ENCODE data around the gene SORD. TPM values are rescaled to one million over a fixed set of nuclear protein-coding genes. Genes with fewer than 3 reads are reported as not detected.
"Not testable (repeated sequence)": the region's sequence is repeated elsewhere in the genome, so short reads cannot be mapped to it uniquely, and the experiment has no call there.

SORD gene
- polyA plus RNA-seq, 4 donors = 13.4 to 78.2 (median 26.6) TPM

GRCh38 chr15:45040396-45040795 is 17.4 kb downstream of the SORD start:
- not testable (repeated sequence) for H3K27ac ChIP-seq (ENCODE audit: low read depth in 1 of 3, low read length in 2 of 3); H3K9me3 ChIP-seq (ENCODE audit: control insufficient read depth in 2 of 2, insufficient read depth in 1 of 2, low read depth in 1 of 2, low read length in 1 of 2); H3K4me3 ChIP-seq (ENCODE audit: low read depth in 1 of 3, low read length in 3 of 3); H3K27me3 ChIP-seq (ENCODE audit: control insufficient read depth in 3 of 3, insufficient read depth in 3 of 3, low read length in 3 of 3); FAIRE-seq; DNase-seq; H3K4me1 ChIP-seq (ENCODE audit: control insufficient read depth in 3 of 3, insufficient read depth in 2 of 3, low read depth in 1 of 3, low read length in 2 of 3)
- 86 to 97% (median 96%) methylated on average over 1 of the region's 1 CpG for WGBS, 3 donors
- peaks cover 0 to 14% (median 0%) of the 10 kb centered on the region in 3 donors for H3K36me3 ChIP-seq (ENCODE audit: control insufficient read depth in 3 of 3, insufficient read depth in 2 of 3, low read depth in 1 of 3, low read length in 3 of 3)

- not testable (repeated sequence) for H3K27me3 ChIP-seq (ENCODE audit: control insufficient read depth in 3 of 3, insufficient read depth in 3 of 3, low read length in 3 of 3); H3K4me3 ChIP-seq (ENCODE audit: low read depth in 1 of 3, low read length in 3 of 3); H3K9me3 ChIP-seq (ENCODE audit: control insufficient read depth in 2 of 2, insufficient read depth in 1 of 2, low read depth in 1 of 2, low read length in 1 of 2); FAIRE-seq; DNase-seq; H3K4me1 ChIP-seq (ENCODE audit: control insufficient read depth in 3 of 3, insufficient read depth in 2 of 3, low read depth in 1 of 3, low read length in 2 of 3); H3K27ac ChIP-seq (ENCODE audit: low read depth in 1 of 3, low read length in 2 of 3); H3K36me3 ChIP-seq (ENCODE audit: control insufficient read depth in 3 of 3, insufficient read depth in 2 of 3, low read depth in 1 of 3, low read length in 3 of 3)
- WGBS, 3 donors = 80 to 82% (median 81%) methylated on average over 5 of the region's 5 CpGs
Measured at GRCh38 chr15:45041538-45041937, 18.5 kb downstream of the SORD start.

- WGBS, 3 donors = 50 to 91% (median 57%) methylated on average over 1 to 2 of the region's 2 CpGs
- peaks cover 0 to 13% (median 2%) of the 10 kb centered on the region in 3 donors for H3K36me3 ChIP-seq (ENCODE audit: control insufficient read depth in 3 of 3, insufficient read depth in 2 of 3, low read depth in 1 of 3, low read length in 3 of 3)
Measured at GRCh38 chr15:45042859-45043258, 19.9 kb downstream of the SORD start.

GRCh38 chr15:45044270-45044669 is 21.3 kb downstream of the SORD start:
- not testable (repeated sequence) for H3K4me1 ChIP-seq (ENCODE audit: control insufficient read depth in 3 of 3, insufficient read depth in 2 of 3, low read depth in 1 of 3, low read length in 2 of 3); FAIRE-seq; H3K27me3 ChIP-seq (ENCODE audit: control insufficient read depth in 3 of 3, insufficient read depth in 3 of 3, low read length in 3 of 3); DNase-seq; H3K4me3 ChIP-seq (ENCODE audit: low read depth in 1 of 3, low read length in 3 of 3); H3K27ac ChIP-seq (ENCODE audit: low read depth in 1 of 3, low read length in 2 of 3)
- 55 to 100% (median 75%) methylated on average over 1 of the region's 1 CpG for WGBS, 3 donors
- H3K36me3 ChIP-seq (ENCODE audit: control insufficient read depth in 3 of 3, insufficient read depth in 2 of 3, low read depth in 1 of 3, low read length in 3 of 3) = peaks cover 0 to 20% (median 6%) of the 10 kb centered on the region in 3 donors
- H3K9me3 ChIP-seq (ENCODE audit: control insufficient read depth in 2 of 2, insufficient read depth in 1 of 2, low read depth in 1 of 2, low read length in 1 of 2) = peaks cover 0 to 11% of the 10 kb centered on the region in 2 donors

More at GRCh38 chr15:45042859-45043258, 19.9 kb downstream of the SORD start:
- H3K27ac ChIP-seq (ENCODE audit: low read depth in 1 of 3, low read length in 2 of 3); DNase-seq; H3K4me1 ChIP-seq (ENCODE audit: control insufficient read depth in 3 of 3, insufficient read depth in 2 of 3, low read depth in 1 of 3, low read length in 2 of 3); H3K4me3 ChIP-seq (ENCODE audit: low read depth in 1 of 3, low read length in 3 of 3); H3K27me3 ChIP-seq (ENCODE audit: control insufficient read depth in 3 of 3, insufficient read depth in 3 of 3, low read length in 3 of 3); H3K9me3 ChIP-seq (ENCODE audit: control insufficient read depth in 2 of 2, insufficient read depth in 1 of 2, low read depth in 1 of 2, low read length in 1 of 2); FAIRE-seq: not testable (repeated sequence)

- not testable (repeated sequence) for FAIRE-seq
- H3K27ac ChIP-seq (ENCODE audit: low read depth in 1 of 3, low read length in 2 of 3) = peak overlapping the region in 1 of 3 donors; percentile 64
- WGBS, 3 donors = 82 to 89% (median 89%) methylated on average over 4 of the region's 4 CpGs
Measured at GRCh38 chr15:45048449-45048793, 25.4 kb downstream of the SORD start.

GRCh38 chr15:45048794-45049631 is 26.0 kb downstream of the SORD start:
- DNase-seq (peak in 1 of 2 donors; percentile 24), FAIRE-seq (no peak)
- no peaks in the 10 kb centered on the region for H3K27me3 ChIP-seq (ENCODE audit: control insufficient read depth in 3 of 3, insufficient read depth in 3 of 3, low read length in 3 of 3)
- H3K9me3 ChIP-seq (ENCODE audit: control insufficient read depth in 2 of 2, insufficient read depth in 1 of 2, low read depth in 1 of 2, low read length in 1 of 2) = peaks cover 0 to 22% of the 10 kb centered on the region in 2 donors
- H3K4me3 ChIP-seq (ENCODE audit: low read depth in 1 of 3, low read length in 3 of 3) = no peak overlapping the region
- peak overlapping the region in 1 of 3 donors; percentile 64 for H3K27ac ChIP-seq (ENCODE audit: low read depth in 1 of 3, low read length in 2 of 3)
- WGBS, 3 donors = 76 to 77% (median 76%) methylated on average over 7 of the region's 7 CpGs
- peaks cover 0 to 20% (median 10%) of the 10 kb centered on the region in 3 donors for H3K36me3 ChIP-seq (ENCODE audit: control insufficient read depth in 3 of 3, insufficient read depth in 2 of 3, low read depth in 1 of 3, low read length in 3 of 3)
- H3K4me1 ChIP-seq (ENCODE audit: control insufficient read depth in 3 of 3, insufficient read depth in 2 of 3, low read depth in 1 of 3, low read length in 2 of 3) = no peaks in the 10 kb centered on the region

More at GRCh38 chr15:45048449-45048793, 25.4 kb downstream of the SORD start:
- H3K4me3 ChIP-seq (ENCODE audit: low read depth in 1 of 3, low read length in 3 of 3); H3K27me3 ChIP-seq (ENCODE audit: control insufficient read depth in 3 of 3, insufficient read depth in 3 of 3, low read length in 3 of 3); H3K4me1 ChIP-seq (ENCODE audit: control insufficient read depth in 3 of 3, insufficient read depth in 2 of 3, low read depth in 1 of 3, low read length in 2 of 3); DNase-seq: not testable (repeated sequence)
- H3K9me3 ChIP-seq (ENCODE audit: control insufficient read depth in 2 of 2, insufficient read depth in 1 of 2, low read depth in 1 of 2, low read length in 1 of 2) = peaks cover 0 to 22% of the 10 kb centered on the region in 2 donors
- peaks cover 0 to 20% (median 10%) of the 10 kb centered on the region in 3 donors for H3K36me3 ChIP-seq (ENCODE audit: control insufficient read depth in 3 of 3, insufficient read depth in 2 of 3, low read depth in 1 of 3, low read length in 3 of 3)

GRCh38 chr15:45050587-45050986 is 27.6 kb downstream of the SORD start:
- no peak overlapping the region for H3K4me3 ChIP-seq (ENCODE audit: low read depth in 1 of 3, low read length in 3 of 3)
- H3K27ac ChIP-seq (ENCODE audit: low read depth in 1 of 3, low read length in 2 of 3) = no peak overlapping the region
- no peak for FAIRE-seq
- H3K36me3 ChIP-seq (ENCODE audit: control insufficient read depth in 3 of 3, insufficient read depth in 2 of 3, low read depth in 1 of 3, low read length in 3 of 3) = peaks cover 0 to 13% (median 10%) of the 10 kb centered on the region in 3 donors
- no peaks in the 10 kb centered on the region for H3K27me3 ChIP-seq (ENCODE audit: control insufficient read depth in 3 of 3, insufficient read depth in 3 of 3, low read length in 3 of 3)
- DNase-seq = no peak
- 95 to 100% (median 97%) methylated on average over 1 of the region's 1 CpG for WGBS, 3 donors
- peaks cover 0 to 22% of the 10 kb centered on the region in 2 donors for H3K9me3 ChIP-seq (ENCODE audit: control insufficient read depth in 2 of 2, insufficient read depth in 1 of 2, low read depth in 1 of 2, low read length in 1 of 2)
- H3K4me1 ChIP-seq (ENCODE audit: control insufficient read depth in 3 of 3, insufficient read depth in 2 of 3, low read depth in 1 of 3, low read length in 2 of 3) = no peaks in the 10 kb centered on the region

- 94 to 98% (median 95%) methylated on average over 3 of the region's 3 CpGs for WGBS, 3 donors
- DNase-seq; H3K4me1 ChIP-seq (ENCODE audit: control insufficient read depth in 3 of 3, insufficient read depth in 2 of 3, low read depth in 1 of 3, low read length in 2 of 3); H3K27me3 ChIP-seq (ENCODE audit: control insufficient read depth in 3 of 3, insufficient read depth in 3 of 3, low read length in 3 of 3); FAIRE-seq; H3K27ac ChIP-seq (ENCODE audit: low read depth in 1 of 3, low read length in 2 of 3); H3K4me3 ChIP-seq (ENCODE audit: low read depth in 1 of 3, low read length in 3 of 3): not testable (repeated sequence)
- Histone ChIP-seq H3K36me3 (ENCODE audit: control insufficient read depth in 3 of 3, insufficient read depth in 2 of 3, low read depth in 1 of 3, low read length in 3 of 3) (peaks cover 0 to 11% (median 9%) of the 10 kb centered on the region in 3 donors), H3K9me3 (ENCODE audit: control insufficient read depth in 2 of 2, insufficient read depth in 1 of 2, low read depth in 1 of 2, low read length in 1 of 2) (peaks cover 0 to 22% of the 10 kb centered on the region in 2 donors)
Measured at GRCh38 chr15:45052676-45053075, 29.7 kb downstream of the SORD start.

Measured in small intestine (tissue), 7 donors.